H9 (cell line): ENCODE measurements around the gene WARS2. TPM values are rescaled to one million over a fixed set of nuclear protein-coding genes. Genes with fewer than 3 reads are reported as not detected.

ENCODE experiments used
- DNase-seq: peaks from one replicate; pipeline ENCODE4 v3.0.0-alpha.2; 2017
- H2AFZ ChIP-seq: one replicate; pipeline ENCODE4 v1.6.1; 2013; ENCODE audit warnings: mild to moderate bottlenecking, low read length, control low read depth, moderate library complexity
- H2AK5ac ChIP-seq: 2 replicates; pipeline ENCODE4 v1.6.1; 2013; ENCODE audit warnings: low read length, control low read depth, mixed read lengths; ENCODE audit not compliant: insufficient read length
- H2BK120ac ChIP-seq: one replicate; pipeline ENCODE4 v1.6.1; 2013; ENCODE audit warnings: low read depth, mild to moderate bottlenecking, low read length, control low read depth, inconsistent platforms; ENCODE audit not compliant: poor library complexity, severe bottlenecking
- H2BK12ac ChIP-seq: 2 replicates; pipeline ENCODE4 v1.6.1; 2013; ENCODE audit warnings: low read length, control low read depth, mixed read lengths, low read depth; ENCODE audit not compliant: insufficient read length
- H2BK15ac ChIP-seq: 2 replicates; pipeline ENCODE4 v1.6.1; 2013; ENCODE audit warnings: low read depth, low read length, control low read depth
- H2BK20ac ChIP-seq: one replicate; pipeline ENCODE4 v1.6.1; 2013; ENCODE audit warnings: low read depth, mild to moderate bottlenecking, low read length, control low read depth, inconsistent platforms; ENCODE audit not compliant: poor library complexity, severe bottlenecking
- H2BK5ac ChIP-seq: 2 replicates; pipeline ENCODE4 v1.6.1; 2013; ENCODE audit warnings: low read length, control low read depth, mixed read lengths; ENCODE audit not compliant: insufficient read length
- H3K14ac ChIP-seq: 2 replicates; pipeline ENCODE4 v1.6.1; 2013; ENCODE audit warnings: low read length, control low read depth; ENCODE audit not compliant: insufficient read depth
- H3K18ac ChIP-seq: 2 replicates; pipeline ENCODE4 v1.6.1; 2013; ENCODE audit warnings: low read depth, mild to moderate bottlenecking, mixed read lengths, low read length, control low read depth; ENCODE audit not compliant: insufficient read length
- H3K23ac ChIP-seq: 2 replicates; pipeline ENCODE4 v1.6.1; 2013; ENCODE audit warnings: low read length, control low read depth, mixed read lengths, low read depth; ENCODE audit not compliant: insufficient read length
- H3K23me2 ChIP-seq: 2 replicates; pipeline ENCODE4 v1.6.1; 2013; ENCODE audit warnings: low read depth, mild to moderate bottlenecking, mixed read lengths, low read length, control low read depth; ENCODE audit not compliant: insufficient read length, poor library complexity, severe bottlenecking
- H3K27ac ChIP-seq: 2 replicates; pipeline ENCODE4 v1.5.1; 2013; ENCODE audit warnings: low read length, control low read depth, mixed read lengths, low read depth; ENCODE audit not compliant: insufficient read length
- H3K27me3 ChIP-seq: 2 replicates; pipeline ENCODE4 v1.6.1; 2013; ENCODE audit warnings: low read length, control low read depth, inconsistent platforms; ENCODE audit not compliant: insufficient read depth
- H3K4ac ChIP-seq: 2 replicates; pipeline ENCODE4 v1.6.1; 2013; ENCODE audit warnings: low read depth, mild to moderate bottlenecking, control low read depth, inconsistent platforms, low read length, moderate library complexity
- H3K4me1 ChIP-seq: 2 replicates; pipeline ENCODE4 v1.6.1; 2013; ENCODE audit warnings: low read length, control low read depth, inconsistent platforms; ENCODE audit not compliant: insufficient read depth
- H3K4me2 ChIP-seq: 2 replicates; pipeline ENCODE4 v1.6.1; 2013; ENCODE audit warnings: low read length, control low read depth, mixed read lengths; ENCODE audit not compliant: insufficient read length, insufficient read depth
- H3K56ac ChIP-seq: 2 replicates; pipeline ENCODE4 v1.6.1; 2013; ENCODE audit warnings: low read depth, mild to moderate bottlenecking, mixed read lengths, low read length, control low read depth; ENCODE audit not compliant: insufficient read length
- H3K79me1 ChIP-seq: 2 replicates; pipeline ENCODE4 v1.6.1; 2013; ENCODE audit warnings: low read depth, mild to moderate bottlenecking, moderate library complexity, low read length, control low read depth, inconsistent platforms; ENCODE audit not compliant: insufficient read depth, poor library complexity, severe bottlenecking
- H3K79me2 ChIP-seq: 2 replicates; pipeline ENCODE4 v1.6.1; 2013; ENCODE audit warnings: low read length, control low read depth, inconsistent platforms; ENCODE audit not compliant: insufficient read depth
- H3K9ac ChIP-seq: 2 replicates; pipeline ENCODE4 v1.6.1; 2013; ENCODE audit warnings: low read length, control low read depth, mixed read lengths; ENCODE audit not compliant: insufficient read length; ENCODE audit errors: extremely low read depth
- H3K9me3 ChIP-seq: one replicate; pipeline ENCODE4 v1.6.1; 2013; ENCODE audit warnings: low read depth, low read length, inconsistent platforms; ENCODE audit not compliant: control insufficient read depth
- H3T11ph ChIP-seq: one replicate; pipeline ENCODE4 v1.6.1; 2013; ENCODE audit warnings: mild to moderate bottlenecking, low read length, control low read depth, inconsistent platforms
- H4K20me1 ChIP-seq: one replicate; pipeline ENCODE4 v1.6.1; 2013; ENCODE audit not compliant: control insufficient read depth, insufficient read length, insufficient read depth
- H4K5ac ChIP-seq: 2 replicates; pipeline ENCODE4 v1.6.1; 2013; ENCODE audit warnings: low read depth, mild to moderate bottlenecking, mixed read lengths, low read length, control low read depth; ENCODE audit not compliant: insufficient read length
- H4K8ac ChIP-seq: replicated peaks from 2 replicates; pipeline ENCODE4 v1.6.1; 2013; ENCODE audit warnings: low read length, control low read depth, mixed read lengths, low read depth; ENCODE audit not compliant: insufficient read length
- H4K91ac ChIP-seq: 2 replicates; pipeline ENCODE4 v1.6.1; 2013; ENCODE audit warnings: low read depth, mild to moderate bottlenecking, moderate library complexity, mixed read lengths, low read length, control low read depth; ENCODE audit not compliant: insufficient read length
- H3K27ac Mint-ChIP-seq, 3 experiments: 2 replicates in 2 of 3; 3 replicates in 1 of 3; pipeline ENCODE4 v1.8.0; 2020 to 2021; ENCODE audit warnings: mixed read lengths in 3 of 3, mild to moderate bottlenecking in 1 of 3, moderate library complexity in 1 of 3
- H3K27me3 Mint-ChIP-seq: 2 replicates; pipeline ENCODE4 v1.8.0; 2021; ENCODE audit warnings: low read depth, mild to moderate bottlenecking, moderate library complexity, mixed read lengths
- H3K36me3 Mint-ChIP-seq, 3 experiments: 2 replicates in 2 of 3; 3 replicates in 1 of 3; pipeline ENCODE4 v1.8.0; 2020 to 2021; ENCODE audit warnings: low read depth in 3 of 3, mixed read lengths in 3 of 3; ENCODE audit not compliant: insufficient read depth in 1 of 3
- H3K4me1 Mint-ChIP-seq, 2 experiments: 2 replicates each; pipeline ENCODE4 v1.8.0; 2020; ENCODE audit warnings: mixed read lengths in 2 of 2
- H3K4me3 Mint-ChIP-seq, 2 experiments: 2 replicates in 1 of 2; 3 replicates in 1 of 2; pipeline ENCODE4 v1.8.0; 2020 to 2021; ENCODE audit warnings: mild to moderate bottlenecking in 2 of 2, mixed read lengths in 2 of 2, moderate library complexity in 1 of 2
- H3K9me3 Mint-ChIP-seq, 2 experiments: 2 replicates in 1 of 2; 3 replicates in 1 of 2; pipeline ENCODE4 v1.8.0; 2020; ENCODE audit warnings: mild to moderate bottlenecking in 2 of 2, mixed read lengths in 2 of 2, moderate library complexity in 1 of 2
- CTCF ChIP-seq: fragments of 200-600 bp; sonication (generic); conservative IDR thresholded peaks from 3 replicates; pipeline ENCODE4 v1.8.0; 2021; ENCODE audit warnings: antibody characterized with exemption, mild to moderate bottlenecking
- WGBS: extraction: QIAGEN DNeasy Blood & Tissue Kit; methylation state at CpG from one replicate; pipeline ENCODE4 v1.1.7; 2013; ENCODE audit warnings: missing lambda C conversion rate, low lambda C conversion rate, mixed read lengths; ENCODE audit not compliant: insufficient read length; ENCODE audit errors: extremely low coverage; 5-methylcytosine and 5-hydroxymethylcytosine counted together
- total RNA-seq: library from RNA; stranded (reverse); gene quantifications from 2 replicates; pipeline ENCODE4 v1.2.1, GENCODE V29; 2021

WARS2 gene
- total RNA-seq, 1 experiment from 2014 or later: 9.7 TPM

DNA sequence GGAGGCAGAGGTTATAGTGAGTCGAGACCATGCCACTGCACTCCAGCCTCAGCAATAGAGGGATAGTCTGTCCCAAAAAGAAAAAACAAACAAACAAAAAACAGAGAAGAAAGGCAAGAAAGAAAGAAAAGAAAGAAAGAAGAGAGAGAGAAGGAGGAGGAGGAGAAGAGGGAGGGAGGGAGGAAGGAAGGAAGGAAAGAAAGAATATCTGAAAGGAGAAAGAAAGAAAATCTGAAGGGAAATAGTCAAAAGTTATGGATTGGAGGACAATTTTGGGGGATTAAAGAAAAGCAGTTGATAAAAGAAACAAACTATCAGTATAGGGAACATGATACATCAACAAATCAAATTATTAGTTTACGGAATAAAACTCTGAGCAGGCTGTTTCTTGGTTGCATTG is 84.9 kb downstream of the WARS2 start:
- Histone ChIP-seq H3K4me2 (no peak overlapping the region), H3T11ph (no peak overlapping the region), H3K27ac (no peak overlapping the region), H2AK5ac (no peak overlapping the region), H2BK15ac (no peak overlapping the region), H3K23ac (no peak overlapping the region), H3K9me3 (no peaks in the 10 kb centered on the region), H4K91ac (no peak overlapping the region), H3K56ac (no peak overlapping the region), H2BK120ac (no peak overlapping the region), H3K79me1 (no peaks in the 10 kb centered on the region), H2BK20ac (no peak overlapping the region), H4K8ac (no peak overlapping the region), H3K18ac (no peak overlapping the region), H2BK5ac (no peak overlapping the region), H3K79me2 (no peaks in the 10 kb centered on the region), H3K4ac (no peak overlapping the region), H3K23me2 (no peaks in the 10 kb centered on the region), H4K20me1 (no peaks in the 10 kb centered on the region), H3K4me1 (no peaks in the 10 kb centered on the region), H3K27me3 (no peaks in the 10 kb centered on the region), H2BK12ac (no peak overlapping the region), H3K14ac (no peak overlapping the region), H4K5ac (no peak overlapping the region), H3K9ac (no peak overlapping the region), H2AFZ (no peak overlapping the region)
- Mint-ChIP-seq H3K27ac (no peak overlapping the region), H3K27me3 (no peaks in the 10 kb centered on the region), H3K36me3 (no peaks in the 10 kb centered on the region), H3K4me1 (no peaks in the 10 kb centered on the region), H3K9me3 (no peaks in the 10 kb centered on the region), H3K4me3 (no peak overlapping the region; a peak in 1 of 5 replicates)
- WGBS: no CpG with 5 or more reads among the region's 2 CpGs
- DNase-seq: no peak
- TF ChIP-seq CTCF: no peak
